ENCODE measurements around the gene KPNA3. TPM values are rescaled to one million over a fixed set of nuclear protein-coding genes. Genes with fewer than 3 reads are reported as not detected.

Gene KPNA3
- total and polyA plus RNA-seq, 8 donors = 5.3 to 16.0 (median 8.5) TPM

DNA sequence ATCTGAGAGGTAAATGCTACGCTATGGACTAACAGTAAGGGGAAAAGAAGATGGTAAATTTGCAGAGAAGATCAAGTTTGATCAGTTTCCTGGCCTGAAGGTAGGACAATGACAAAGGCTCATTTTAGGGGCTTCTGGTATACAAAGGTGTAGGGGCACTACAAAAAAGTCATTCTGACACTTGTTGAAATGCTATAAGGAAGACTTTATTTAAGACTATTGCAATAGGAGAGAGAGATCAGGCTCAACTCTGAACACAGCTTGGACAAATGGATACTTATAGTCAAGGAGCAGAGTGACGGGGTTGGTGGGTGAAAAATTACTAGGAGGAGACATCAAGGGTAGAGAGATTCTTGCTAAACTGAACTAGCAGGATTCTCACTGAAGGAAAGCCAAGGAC is 37.2 kb upstream of the KPNA3 start:
- H3K36me3 ChIP-seq = no peaks in the 10 kb centered on the region
- no peak for FAIRE-seq
- no peak overlapping the region for H3K27ac ChIP-seq
- WGBS, 2 donors = 96 to 98% methylated on average over 2 of the region's 2 CpGs
- intact Hi-C loops (cut with DNase I) = no loop called here
- H3K4me3 ChIP-seq = no peak overlapping the region
- no peaks in the 10 kb centered on the region for H3K4me1 ChIP-seq
- H3K9me3 ChIP-seq = no peaks in the 10 kb centered on the region
- no peaks in the 10 kb centered on the region for H3K27me3 ChIP-seq
- TF ChIP-seq, protein P1, sequence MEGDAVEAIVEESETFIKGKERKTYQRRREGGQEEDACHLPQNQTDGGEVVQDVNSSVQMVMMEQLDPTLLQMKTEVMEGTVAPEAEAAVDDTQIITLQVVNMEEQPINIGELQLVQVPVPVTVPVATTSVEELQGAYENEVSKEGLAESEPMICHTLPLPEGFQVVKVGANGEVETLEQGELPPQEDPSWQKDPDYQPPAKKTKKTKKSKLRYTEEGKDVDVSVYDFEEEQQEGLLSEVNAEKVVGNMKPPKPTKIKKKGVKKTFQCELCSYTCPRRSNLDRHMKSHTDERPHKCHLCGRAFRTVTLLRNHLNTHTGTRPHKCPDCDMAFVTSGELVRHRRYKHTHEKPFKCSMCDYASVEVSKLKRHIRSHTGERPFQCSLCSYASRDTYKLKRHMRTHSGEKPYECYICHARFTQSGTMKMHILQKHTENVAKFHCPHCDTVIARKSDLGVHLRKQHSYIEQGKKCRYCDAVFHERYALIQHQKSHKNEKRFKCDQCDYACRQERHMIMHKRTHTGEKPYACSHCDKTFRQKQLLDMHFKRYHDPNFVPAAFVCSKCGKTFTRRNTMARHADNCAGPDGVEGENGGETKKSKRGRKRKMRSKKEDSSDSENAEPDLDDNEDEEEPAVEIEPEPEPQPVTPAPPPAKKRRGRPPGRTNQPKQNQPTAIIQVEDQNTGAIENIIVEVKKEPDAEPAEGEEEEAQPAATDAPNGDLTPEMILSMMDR (IDR thresholded peaks at IDR 0.05) = no peak
- ATAC-seq = no peak
- no peak for DNase-seq

DNA sequence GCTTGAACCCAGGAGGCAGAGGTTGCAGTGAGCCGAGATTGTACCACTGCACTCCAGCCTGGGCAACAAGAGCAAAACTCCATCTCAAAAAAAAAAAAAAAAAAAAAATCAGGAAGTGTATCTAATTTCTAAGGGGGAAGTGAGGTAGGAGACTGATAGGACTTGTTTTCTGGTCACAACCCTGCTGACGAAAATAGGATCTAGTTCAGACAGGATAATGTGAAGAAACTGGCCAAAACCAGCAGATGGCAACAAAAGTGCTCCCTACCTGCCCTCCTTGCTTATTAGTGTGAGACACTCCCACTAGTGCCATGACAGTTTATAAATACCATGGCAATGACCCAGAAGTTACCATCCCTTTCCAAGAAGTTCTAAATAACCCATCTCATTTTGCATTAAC is 36.0 kb upstream of the KPNA3 start:
- H3K9me3 ChIP-seq = no peaks in the 10 kb centered on the region
- ATAC-seq = peak in 1 of 4 donors; percentile 39
- H3K36me3 ChIP-seq = no peaks in the 10 kb centered on the region
- DNase-seq = no peak
- WGBS, 2 donors = 63 to 80% methylated on average over 2 of the region's 2 CpGs
- H3K4me3 ChIP-seq = no peak overlapping the region
- intact Hi-C loops (cut with DNase I) = no loop called here
- no peak overlapping the region for H3K27ac ChIP-seq
- H3K27me3 ChIP-seq = no peaks in the 10 kb centered on the region
- H3K4me1 ChIP-seq = no peaks in the 10 kb centered on the region
- TF ChIP-seq, protein P1 (IDR thresholded peaks at IDR 0.05) = no peak
- FAIRE-seq = no peak

DNA sequence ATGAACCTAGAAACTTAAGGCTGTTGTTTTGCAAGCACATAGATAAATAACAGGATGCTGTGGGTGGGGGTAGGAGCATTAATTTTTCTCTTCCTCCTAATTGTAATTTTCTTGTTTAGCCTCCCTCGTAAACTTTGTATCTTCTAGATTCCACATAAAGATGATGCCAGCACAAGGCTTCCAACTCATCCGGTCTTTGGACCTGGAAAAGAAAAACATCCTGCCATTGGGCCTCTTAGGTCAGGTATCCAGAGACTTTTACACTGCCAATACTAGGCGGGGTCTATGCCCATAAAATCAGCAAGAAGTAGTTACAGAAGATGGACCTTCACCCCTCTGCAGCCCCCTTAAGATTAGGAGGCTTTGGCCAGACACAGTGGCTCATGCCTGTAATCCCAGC is 35.4 kb upstream of the KPNA3 start:
- ATAC-seq = no peak
- H3K9me3 ChIP-seq = no peaks in the 10 kb centered on the region
- no peaks in the 10 kb centered on the region for H3K36me3 ChIP-seq
- DNase-seq = no peak
- 76 to 77% methylated on average over 3 of the region's 3 CpGs for WGBS, 2 donors
- TF ChIP-seq, protein P1 (IDR thresholded peaks at IDR 0.05) = no peak
- H3K4me3 ChIP-seq = no peak overlapping the region
- H3K27ac ChIP-seq = no peak overlapping the region
- no peaks in the 10 kb centered on the region for H3K4me1 ChIP-seq
- H3K27me3 ChIP-seq = no peaks in the 10 kb centered on the region
- intact Hi-C loops (cut with DNase I) = no loop called here
- FAIRE-seq = no peak

DNA sequence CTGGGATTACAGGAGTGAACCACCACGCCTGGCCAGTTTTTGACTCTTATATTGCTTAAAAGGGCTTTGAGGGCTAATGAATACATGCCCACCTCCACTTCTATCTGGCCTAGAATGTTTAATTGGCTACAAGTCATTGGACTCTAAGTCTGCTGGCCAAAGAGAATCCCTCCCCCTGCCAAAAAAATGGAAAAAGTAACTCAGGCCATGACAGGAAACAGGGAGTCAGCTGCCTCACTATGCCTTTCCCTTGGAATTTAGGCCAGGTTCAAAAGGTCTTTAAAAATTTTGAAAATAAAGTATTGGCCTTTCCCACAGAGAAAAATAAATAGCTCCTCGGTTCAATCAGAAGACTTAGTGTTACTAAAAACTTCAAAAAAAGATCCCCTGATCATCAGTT is 34.9 kb upstream of the KPNA3 start:
- DNase-seq = no peak
- no peak for FAIRE-seq
- intact Hi-C loops (cut with DNase I) = no loop called here
- no peak overlapping the region for H3K4me3 ChIP-seq
- no peaks in the 10 kb centered on the region for H3K27me3 ChIP-seq
- 80 to 81% methylated on average over 2 of the region's 2 CpGs for WGBS, 2 donors
- no peaks in the 10 kb centered on the region for H3K9me3 ChIP-seq
- no peaks in the 10 kb centered on the region for H3K36me3 ChIP-seq
- TF ChIP-seq, protein P1 (IDR thresholded peaks at IDR 0.05) = no peak
- H3K4me1 ChIP-seq = no peaks in the 10 kb centered on the region
- no peak for ATAC-seq
- no peak overlapping the region for H3K27ac ChIP-seq

DNA sequence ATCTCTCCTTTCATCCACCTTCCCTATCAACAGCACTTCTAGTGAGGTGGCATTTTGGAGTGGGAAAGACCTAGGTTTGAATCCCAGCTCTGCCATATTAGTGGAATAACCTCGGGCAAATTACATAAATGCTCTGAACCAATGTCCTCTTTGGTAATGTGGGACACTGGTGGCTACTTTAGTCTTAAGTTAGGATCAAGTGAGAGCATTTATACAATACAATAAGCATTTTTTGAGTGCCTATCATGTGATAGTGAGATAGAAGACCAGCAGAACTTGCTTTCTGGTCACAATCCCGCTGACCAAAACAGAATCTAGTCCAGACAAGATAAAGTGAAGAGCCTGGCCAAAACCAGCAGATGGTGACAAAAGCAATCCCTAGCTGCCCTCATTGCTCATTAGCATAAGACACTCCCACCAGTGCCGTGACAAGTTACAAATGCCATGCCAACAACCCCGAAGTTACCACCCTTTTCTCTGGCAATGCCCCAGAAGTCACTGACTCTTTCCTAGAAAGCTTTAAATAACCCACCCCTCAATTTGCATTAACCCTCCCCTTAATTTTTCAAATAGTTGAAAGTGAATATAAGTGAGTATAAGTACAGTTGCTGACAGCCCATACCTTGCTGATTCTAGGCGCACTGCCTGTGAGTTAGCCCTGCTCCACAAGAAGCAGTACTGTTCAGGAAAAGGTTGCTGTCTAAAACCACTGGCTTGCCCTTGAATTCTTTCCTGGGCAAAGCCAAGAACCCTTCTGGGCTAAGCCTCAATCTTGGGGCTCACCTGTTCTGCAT is 28.9 kb upstream of the KPNA3 start:
- Histone ChIP-seq H3K27me3 (no peaks in the 10 kb centered on the region), H3K4me1 (no peaks in the 10 kb centered on the region), H3K9me3 (no peaks in the 10 kb centered on the region), H3K36me3 (no peaks in the 10 kb centered on the region), H3K27ac (no peak overlapping the region), H3K4me3 (no peak overlapping the region)
- WGBS, 2 donors = 53 to 67% methylated on average over 5 of the region's 5 CpGs
- intact Hi-C loops (cut with DNase I) = no loop called here
- no peak for FAIRE-seq
- ATAC-seq = no peak
- TF ChIP-seq, protein P1 (IDR thresholded peaks at IDR 0.05) = no peak
- DNase-seq = no peak
